Tibial nerve (tissue), 4 donors: ENCODE data around the gene FAM236B.
"Not testable (repeated sequence)": the region's sequence is repeated elsewhere in the genome, so short reads cannot be mapped to it uniquely, and the experiment has no call there.

Experiments
- EP300 ChIP-seq, 2 donors: sonication (generic); formaldehyde crosslinking; IDR thresholded peaks; one replicate each; pipeline ENCODE4 v1.6.1; 2017; ENCODE audit warnings: antibody characterized with exemption in 2 of 2, mild to moderate bottlenecking in 1 of 2
- POLR2A ChIP-seq, 2 donors: fragments of 450-650 bp; IDR thresholded peaks; one replicate each; pipeline ENCODE4 v1.6.1; 2017; ENCODE audit warnings: antibody characterized with exemption in 2 of 2, mild to moderate bottlenecking in 2 of 2, moderate library complexity in 2 of 2
- TF ChIP-seq, protein P1 (sequence below), 5 experiments: fragments of 200-600 bp in 3 of 5; fragments of 450-650 bp in 2 of 5; sonication (generic) in 3 of 5; IDR thresholded peaks; one replicate each; pipeline ENCODE4 v1.5.1; 2016 to 2019; ENCODE audit warnings: antibody characterized with exemption in 5 of 5, mild to moderate bottlenecking in 3 of 5, moderate library complexity in 2 of 5

DNA sequence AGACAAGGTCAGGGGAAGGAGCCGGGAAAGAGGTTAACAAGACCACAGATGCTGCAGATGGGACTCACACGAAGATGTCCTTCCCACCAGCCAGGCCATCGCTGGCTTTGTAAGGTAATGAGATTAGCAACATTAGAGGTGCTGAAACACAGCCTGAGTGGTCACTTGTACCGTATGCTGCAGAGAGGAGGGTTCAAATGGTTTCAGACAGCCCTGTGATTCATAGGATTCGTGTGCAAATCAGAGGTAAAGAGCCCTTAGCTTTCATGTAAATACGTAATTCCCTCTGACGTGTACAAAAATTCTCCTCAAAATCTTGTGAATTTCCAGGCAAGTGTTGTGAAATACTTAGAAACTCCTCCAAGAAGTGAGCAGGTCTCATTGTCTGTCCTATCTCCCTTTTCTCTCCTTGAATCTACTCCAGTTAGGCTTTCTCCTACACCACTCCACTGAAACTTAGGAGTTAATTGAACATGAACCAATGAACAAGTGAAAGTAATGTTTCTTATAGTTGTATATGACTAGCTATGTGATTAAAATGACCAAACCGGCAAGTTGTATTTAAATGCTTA lies 991 bp upstream of the FAM236B start:
- TF ChIP-seq, protein P1, sequence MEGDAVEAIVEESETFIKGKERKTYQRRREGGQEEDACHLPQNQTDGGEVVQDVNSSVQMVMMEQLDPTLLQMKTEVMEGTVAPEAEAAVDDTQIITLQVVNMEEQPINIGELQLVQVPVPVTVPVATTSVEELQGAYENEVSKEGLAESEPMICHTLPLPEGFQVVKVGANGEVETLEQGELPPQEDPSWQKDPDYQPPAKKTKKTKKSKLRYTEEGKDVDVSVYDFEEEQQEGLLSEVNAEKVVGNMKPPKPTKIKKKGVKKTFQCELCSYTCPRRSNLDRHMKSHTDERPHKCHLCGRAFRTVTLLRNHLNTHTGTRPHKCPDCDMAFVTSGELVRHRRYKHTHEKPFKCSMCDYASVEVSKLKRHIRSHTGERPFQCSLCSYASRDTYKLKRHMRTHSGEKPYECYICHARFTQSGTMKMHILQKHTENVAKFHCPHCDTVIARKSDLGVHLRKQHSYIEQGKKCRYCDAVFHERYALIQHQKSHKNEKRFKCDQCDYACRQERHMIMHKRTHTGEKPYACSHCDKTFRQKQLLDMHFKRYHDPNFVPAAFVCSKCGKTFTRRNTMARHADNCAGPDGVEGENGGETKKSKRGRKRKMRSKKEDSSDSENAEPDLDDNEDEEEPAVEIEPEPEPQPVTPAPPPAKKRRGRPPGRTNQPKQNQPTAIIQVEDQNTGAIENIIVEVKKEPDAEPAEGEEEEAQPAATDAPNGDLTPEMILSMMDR (IDR thresholded peaks at IDR 0.05) = not testable (repeated sequence)
- TF ChIP-seq EP300, POLR2A (IDR thresholded peaks at IDR 0.05): not testable (repeated sequence)
